IPS DF 6.9 (cell line): ENCODE data around the gene MDM2.

ENCODE experiments used
- DNase-seq: peaks from one replicate; pipeline ENCODE4 v3.0.0-alpha.2; 2013; ENCODE audit warnings: low read depth, low spot score
- H3K27ac ChIP-seq: one replicate; pipeline ENCODE4 v1.5.1; 2013; ENCODE audit warnings: low read length, control low read depth
- H3K27me3 ChIP-seq: 2 replicates; pipeline ENCODE4 v1.6.1; 2013; ENCODE audit warnings: mild to moderate bottlenecking, low read length; ENCODE audit not compliant: control insufficient read depth, insufficient read depth
- H3K36me3 ChIP-seq: 2 replicates; pipeline ENCODE4 v1.6.1; 2013; ENCODE audit warnings: low read length; ENCODE audit not compliant: control insufficient read depth, insufficient read depth
- H3K4me1 ChIP-seq: 2 replicates; pipeline ENCODE4 v1.6.1; 2013; ENCODE audit warnings: low read length; ENCODE audit not compliant: control insufficient read depth, insufficient read depth
- H3K4me3 ChIP-seq: 2 replicates; pipeline ENCODE4 v1.5.1; 2013; ENCODE audit warnings: mild to moderate bottlenecking, low read length
- H3K9me3 ChIP-seq: 2 replicates; pipeline ENCODE4 v1.6.1; 2013; ENCODE audit warnings: low read length, inconsistent platforms; ENCODE audit not compliant: control insufficient read depth, insufficient read depth
- WGBS: extraction: QIAGEN DNeasy Blood & Tissue Kit; methylation state at CpG from one replicate; pipeline ENCODE4 v1.1.7; 2013; ENCODE audit warnings: mixed read lengths, missing lambda C conversion rate; ENCODE audit not compliant: insufficient read length, insufficient coverage; 5-methylcytosine and 5-hydroxymethylcytosine counted together

MDM2 gene

GRCh38 chr12:68877583-68877982 is 69.6 kb downstream of the MDM2 start:
- Histone ChIP-seq H3K4me1 (no peaks in the 10 kb centered on the region), H3K27me3 (no peaks in the 10 kb centered on the region), H3K9me3 (no peaks in the 10 kb centered on the region), H3K27ac (no peak overlapping the region), H3K4me3 (no peak overlapping the region), H3K36me3 (no peaks in the 10 kb centered on the region)
- DNase-seq = no peak
- no CpG with 5 or more reads among the region's 4 CpGs for WGBS

- no peak overlapping the region for H3K4me3 ChIP-seq
- H3K36me3 ChIP-seq = no peaks in the 10 kb centered on the region
- WGBS = 100% methylated on average over 2 of the region's 4 CpGs
- H3K4me1 ChIP-seq = no peaks in the 10 kb centered on the region
- no peak for DNase-seq
- H3K9me3 ChIP-seq = no peaks in the 10 kb centered on the region
- H3K27ac ChIP-seq = no peak overlapping the region
- no peaks in the 10 kb centered on the region for H3K27me3 ChIP-seq
Observed at GRCh38 chr12:68878283-68878682, 70.3 kb downstream of the MDM2 start.

- no peaks in the 10 kb centered on the region for H3K36me3 ChIP-seq
- no CpG with 5 or more reads among the region's 4 CpGs for WGBS
- no peaks in the 10 kb centered on the region for H3K27me3 ChIP-seq
- H3K27ac ChIP-seq = no peak overlapping the region
- no peak overlapping the region for H3K4me3 ChIP-seq
- no peaks in the 10 kb centered on the region for H3K9me3 ChIP-seq
- no peak for DNase-seq
- no peaks in the 10 kb centered on the region for H3K4me1 ChIP-seq
Observed at GRCh38 chr12:68878846-68879245, 70.9 kb downstream of the MDM2 start.

GRCh38 chr12:68880660-68881325 is 72.8 kb downstream of the MDM2 start:
- Histone ChIP-seq H3K27me3 (no peaks in the 10 kb centered on the region), H3K27ac (no peak overlapping the region), H3K36me3 (no peaks in the 10 kb centered on the region), H3K9me3 (no peaks in the 10 kb centered on the region), H3K4me1 (peaks cover 2% of the 10 kb centered on the region; the same call in 1 of the 2 replicates), H3K4me3 (no peak overlapping the region)
- WGBS = no CpG with 5 or more reads among the region's 5 CpGs
- no peak for DNase-seq

GRCh38 chr12:68882251-68882964 is 74.4 kb downstream of the MDM2 start:
- no peak overlapping the region for H3K4me3 ChIP-seq
- H3K4me1 ChIP-seq = peaks cover 2% of the 10 kb centered on the region; the same call in 1 of the 2 replicates
- no peaks in the 10 kb centered on the region for H3K36me3 ChIP-seq
- H3K27ac ChIP-seq = no peak overlapping the region
- no peak for DNase-seq
- H3K9me3 ChIP-seq = no peaks in the 10 kb centered on the region
- WGBS = no CpG with 5 or more reads among the region's 4 CpGs
- H3K27me3 ChIP-seq = no peaks in the 10 kb centered on the region

- Histone ChIP-seq H3K36me3 (no peaks in the 10 kb centered on the region), H3K4me1 (peaks cover 2% of the 10 kb centered on the region; the same call in 1 of the 2 replicates), H3K9me3 (no peaks in the 10 kb centered on the region), H3K4me3 (no peak overlapping the region), H3K27ac (no peak overlapping the region), H3K27me3 (no peaks in the 10 kb centered on the region)
- WGBS = no CpG with 5 or more reads among the region's 3 CpGs
- DNase-seq = no peak
Observed at GRCh38 chr12:68883151-68883550, 75.2 kb downstream of the MDM2 start.

GRCh38 chr12:68884251-68884650 is 76.3 kb downstream of the MDM2 start:
- no peak overlapping the region for H3K4me3 ChIP-seq
- no peaks in the 10 kb centered on the region for H3K27me3 ChIP-seq
- WGBS = no CpG with 5 or more reads among the region's 5 CpGs
- no peak overlapping the region for H3K27ac ChIP-seq
- no peaks in the 10 kb centered on the region for H3K36me3 ChIP-seq
- H3K9me3 ChIP-seq = no peaks in the 10 kb centered on the region
- DNase-seq = no peak
- H3K4me1 ChIP-seq = peaks cover 2% of the 10 kb centered on the region; the same call in 1 of the 2 replicates

GRCh38 chr12:68885381-68885780 is 77.4 kb downstream of the MDM2 start:
- Histone ChIP-seq H3K9me3 (no peaks in the 10 kb centered on the region), H3K27me3 (no peaks in the 10 kb centered on the region), H3K36me3 (no peaks in the 10 kb centered on the region), H3K27ac (no peak overlapping the region), H3K4me3 (no peak overlapping the region), H3K4me1 (peaks cover 2% of the 10 kb centered on the region; the same call in 1 of the 2 replicates)
- no CpG with 5 or more reads among the region's 3 CpGs for WGBS
- DNase-seq = no peak

GRCh38 chr12:68886636-68887572 is 78.9 kb downstream of the MDM2 start:
- no peaks in the 10 kb centered on the region for H3K36me3 ChIP-seq
- H3K9me3 ChIP-seq = no peaks in the 10 kb centered on the region
- no peak overlapping the region for H3K27ac ChIP-seq
- no peak overlapping the region for H3K4me3 ChIP-seq
- H3K27me3 ChIP-seq = no peaks in the 10 kb centered on the region
- peaks cover 2% of the 10 kb centered on the region; the same call in 1 of the 2 replicates for H3K4me1 ChIP-seq
- DNase-seq = no peak
- no CpG with 5 or more reads among the region's 5 CpGs for WGBS

GRCh38 chr12:68887641-68888040 is 79.7 kb downstream of the MDM2 start:
- DNase-seq = no peak
- no peaks in the 10 kb centered on the region for H3K27me3 ChIP-seq
- no peaks in the 10 kb centered on the region for H3K36me3 ChIP-seq
- H3K27ac ChIP-seq = no peak overlapping the region
- no peak overlapping the region for H3K4me3 ChIP-seq
- H3K4me1 ChIP-seq = peaks cover 2% of the 10 kb centered on the region; the same call in 1 of the 2 replicates
- WGBS = no CpG with 5 or more reads among the region's 1 CpG
- H3K9me3 ChIP-seq = no peaks in the 10 kb centered on the region
